Fibroblast of villous mesenchyme (primary cell): ENCODE results near the gene C16orf87. TPM values are rescaled to one million over a fixed set of nuclear protein-coding genes. Genes with fewer than 3 reads are reported as not detected.

ENCODE experiments used
- DNase-seq: peaks from one replicate; pipeline ENCODE4 v3.0.0-alpha.2; 2010; ENCODE audit warnings: low read depth
- H3K4me3 ChIP-seq: 2 replicates; pipeline ENCODE4 v1.5.1; 2011; ENCODE audit warnings: low read depth, mild to moderate bottlenecking, low read length
- CTCF ChIP-seq: IDR thresholded peaks from 2 replicates; pipeline ENCODE4 v1.5.1; 2012; ENCODE audit warnings: low read depth, mild to moderate bottlenecking, low read length; ENCODE audit not compliant: insufficient read depth
- total RNA-seq: library from RNA; depleted of rRNA; stranded (reverse); fragments of >200 nt; gene quantifications from 2 replicates; pipeline ENCODE4 v1.2.3, GENCODE V29; 2012

Gene C16orf87
- total RNA-seq, 1 donor: 14.7 TPM

GRCh38 chr16:46843898-46844642 lies 13.1 kb upstream of the C16orf87 start:
- no peak overlapping the region for H3K4me3 ChIP-seq
- no peak for TF ChIP-seq CTCF

DNA sequence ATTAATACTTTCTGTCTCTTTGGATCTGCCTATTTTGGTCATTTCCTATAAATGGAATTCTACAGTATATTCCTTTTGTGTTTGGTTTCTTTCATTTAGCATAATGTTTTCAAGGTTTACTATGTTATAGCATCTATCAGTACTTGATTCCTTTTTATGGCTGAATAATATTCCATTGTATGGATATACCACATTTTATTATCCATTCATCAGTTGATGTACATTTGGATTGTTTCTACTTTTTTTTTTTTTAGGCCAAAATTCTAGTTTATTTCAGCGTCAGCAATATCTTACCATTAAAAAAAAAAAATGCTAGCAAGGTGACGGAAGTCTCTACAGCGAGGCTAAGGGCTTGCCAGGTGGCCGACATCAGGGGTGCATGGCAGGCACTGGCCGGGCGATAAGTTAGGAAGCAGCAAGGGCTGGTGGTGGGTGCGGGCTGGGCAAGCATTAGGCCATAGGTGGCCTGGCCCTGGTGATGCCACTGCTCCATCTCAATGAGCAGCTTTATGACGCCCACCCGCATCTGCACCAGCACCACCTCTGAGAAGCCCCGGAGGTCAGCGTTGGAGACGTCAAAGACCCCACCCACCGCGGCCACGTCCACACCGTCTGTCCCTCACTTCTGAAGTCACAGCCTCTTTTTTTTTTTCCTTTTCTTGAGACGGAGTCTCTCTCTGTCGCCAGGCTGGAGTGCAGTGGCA lies 11.4 kb upstream of the C16orf87 start:
- H3K4me3 ChIP-seq: no peak overlapping the region
- no peak for DNase-seq
- no peak for TF ChIP-seq CTCF

More at GRCh38 chr16:46843898-46844642, 13.1 kb upstream of the C16orf87 start:
- no peak for DNase-seq

DNA sequence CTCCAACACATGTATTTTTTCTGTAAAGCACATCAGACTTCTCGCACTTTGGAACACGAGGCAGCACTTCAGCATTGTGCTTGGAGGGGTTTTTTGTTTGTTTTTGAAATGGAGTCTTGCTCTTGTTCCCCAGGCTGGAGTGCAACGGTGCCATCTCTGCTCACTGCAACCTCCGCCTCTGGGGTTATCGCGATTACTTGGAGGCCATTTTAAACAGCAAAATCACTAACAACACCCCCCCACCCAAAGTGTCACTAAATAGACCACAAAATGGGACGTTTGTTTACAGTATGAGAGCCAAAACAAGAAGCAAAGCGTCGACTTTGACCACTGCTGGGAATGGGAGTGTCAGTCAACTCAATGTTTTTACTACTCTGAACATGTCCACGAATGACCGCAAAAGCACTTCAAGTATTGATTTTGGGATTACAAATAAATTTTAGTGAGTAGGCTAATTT lies 9.0 kb upstream of the C16orf87 start:
- DNase-seq: no peak
- H3K4me3 ChIP-seq: no peak overlapping the region
- TF ChIP-seq CTCF: no peak

- no peak for TF ChIP-seq CTCF
- no peak for DNase-seq
- H3K4me3 ChIP-seq: no peak overlapping the region
Measured at GRCh38 chr16:46836534-46837530, 5.9 kb upstream of the C16orf87 start.

GRCh38 chr16:46833460-46833800 lies 2.5 kb upstream of the C16orf87 start:
- TF ChIP-seq CTCF: no peak
- H3K4me3 ChIP-seq: no peak overlapping the region
- DNase-seq: no peak

DNA sequence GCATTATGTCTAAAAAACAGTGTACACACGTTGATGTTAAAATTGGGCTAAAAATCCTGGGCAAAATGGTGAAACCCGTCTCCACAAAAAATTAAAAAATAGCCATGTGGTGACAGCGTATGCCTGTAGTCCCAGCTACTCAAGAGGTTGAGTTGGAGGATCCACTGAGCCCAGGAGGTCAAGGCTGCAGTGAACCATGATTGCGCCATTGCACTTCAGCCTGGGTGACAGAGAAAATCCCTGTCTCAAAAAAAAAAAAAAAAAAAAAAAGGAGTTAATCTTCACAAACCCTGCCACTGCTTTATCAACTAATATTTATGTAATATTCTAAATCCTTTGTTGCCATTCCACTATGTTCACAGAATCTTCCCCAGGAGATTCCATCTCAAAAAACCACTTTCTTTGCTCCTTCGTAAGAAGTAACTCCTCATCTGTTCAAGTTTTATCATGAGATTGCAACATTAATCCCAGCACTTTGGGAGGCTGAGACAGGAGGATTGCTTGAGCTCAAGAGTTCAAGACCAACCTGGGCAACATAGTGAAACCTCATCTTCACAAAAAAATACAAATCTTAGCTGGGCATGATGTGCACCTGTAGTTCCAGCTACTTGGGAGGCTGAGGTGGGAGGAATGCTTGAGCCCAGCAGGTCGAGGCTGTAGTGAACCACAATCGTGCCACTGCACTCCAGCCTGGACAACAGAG lies 1.9 kb upstream of the C16orf87 start:
- peak; percentile 23 for DNase-seq
- H3K4me3 ChIP-seq: no peak overlapping the region
- TF ChIP-seq CTCF: no peak
